ENCODE data around the gene RIOK1.
"Not testable (repeated sequence)": the region's sequence is repeated elsewhere in the genome, so short reads cannot be mapped to it uniquely, and the experiment has no call there.

The RIOK1 gene

DNA sequence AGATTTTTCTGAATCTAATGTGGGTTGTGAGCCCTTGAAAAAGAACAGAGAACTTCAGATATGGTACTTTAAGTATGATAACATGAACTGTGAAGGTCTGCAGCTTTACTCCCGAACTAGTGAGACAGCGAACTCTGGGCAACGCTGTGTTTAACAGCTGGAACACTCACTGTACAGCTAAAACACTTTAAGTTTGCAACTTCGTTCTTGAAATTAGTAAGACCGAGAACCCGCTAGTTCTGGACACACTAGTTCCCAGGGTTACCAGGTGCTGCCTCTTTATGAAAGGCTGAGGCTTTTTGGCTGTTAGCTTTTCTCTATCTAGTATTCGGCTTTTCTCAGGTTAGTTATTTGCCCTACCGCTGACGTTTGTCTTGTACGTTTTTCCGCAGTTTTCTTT, 52.9 kb downstream of the RIOK1 start:
- DNase-seq, result no peak

DNA sequence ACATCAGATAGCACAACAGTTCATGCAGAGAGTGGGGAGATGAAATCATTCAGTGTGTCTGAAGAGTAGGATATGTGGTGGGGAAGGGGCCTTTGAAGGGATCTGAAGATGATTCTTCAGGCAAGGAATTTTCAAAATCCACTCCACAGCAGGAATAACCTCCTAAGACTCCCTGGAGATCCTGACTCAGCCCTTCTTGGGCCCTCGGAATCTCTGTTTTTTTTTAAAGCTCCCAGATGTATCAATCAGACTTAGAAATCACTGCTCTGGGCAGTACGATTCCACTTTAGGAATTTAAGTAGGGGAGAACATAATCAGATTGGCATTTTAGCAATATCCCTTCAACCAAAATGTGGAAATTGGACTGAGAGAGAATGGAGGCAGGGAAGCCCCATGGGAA, 55.5 kb downstream of the RIOK1 start:
- no peak for DNase-seq

DNA sequence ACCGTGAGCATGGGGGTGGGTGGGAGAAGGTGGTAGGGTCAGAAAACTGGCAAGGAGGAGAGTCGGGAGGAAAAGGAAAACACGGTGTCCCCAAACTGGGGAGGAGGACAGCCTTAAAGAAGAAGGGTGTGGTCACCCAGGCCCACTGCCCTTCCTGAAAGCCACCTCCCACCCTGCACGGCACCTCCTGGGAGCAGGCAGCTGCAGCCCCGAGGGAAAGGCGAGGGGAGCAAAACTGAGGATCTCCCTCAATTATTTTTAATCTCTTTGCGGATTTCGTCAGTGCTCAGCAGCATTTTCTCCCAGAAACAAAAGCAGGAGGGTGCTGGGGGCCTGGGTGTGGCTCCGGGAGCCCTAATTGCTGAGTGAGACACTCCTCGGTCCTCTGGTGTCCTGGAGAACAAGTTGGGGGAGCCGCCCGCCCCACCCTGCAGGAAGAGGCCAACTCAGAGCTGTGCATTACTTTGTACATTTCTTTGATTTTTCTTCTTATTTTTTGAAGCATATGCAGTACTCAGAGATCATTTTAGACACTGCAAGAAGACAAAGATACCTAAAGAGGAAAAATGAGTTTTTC, 56.4 kb downstream of the RIOK1 start:
- no peak for DNase-seq

DNA sequence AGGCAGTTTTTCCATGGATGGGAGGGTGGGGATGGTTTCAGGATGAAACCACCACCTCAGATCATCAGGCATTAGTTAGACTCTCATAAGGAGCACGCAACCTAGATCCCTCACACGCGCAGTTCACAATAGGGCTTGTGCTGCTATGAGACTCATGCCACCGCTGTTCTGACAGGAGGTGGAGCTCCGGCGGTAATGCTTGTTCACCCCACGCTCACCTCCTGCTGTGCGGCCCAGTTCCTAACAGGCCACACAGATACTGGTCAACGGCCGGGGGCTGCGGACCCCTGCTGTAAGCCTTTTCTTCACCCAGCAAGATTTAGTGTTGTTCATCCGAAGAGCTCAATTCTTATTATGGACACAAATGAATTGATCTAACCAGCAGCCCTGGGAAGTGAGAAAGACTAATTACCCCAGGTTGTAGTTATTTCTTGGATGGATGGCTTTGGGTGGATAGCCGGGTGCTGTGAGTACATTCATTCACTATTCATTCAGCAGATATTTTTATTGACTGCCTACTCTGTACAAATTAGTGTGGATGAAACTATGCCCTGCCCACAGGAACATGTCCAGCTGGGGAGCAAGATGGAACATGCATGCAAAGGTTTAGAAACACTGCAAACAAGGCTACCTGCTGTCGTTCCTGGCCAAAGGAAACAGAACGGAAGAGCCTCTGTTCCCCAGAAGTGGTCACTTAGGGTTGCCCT, 57.2 kb downstream of the RIOK1 start:
- DNase-seq, result no peak

DNA sequence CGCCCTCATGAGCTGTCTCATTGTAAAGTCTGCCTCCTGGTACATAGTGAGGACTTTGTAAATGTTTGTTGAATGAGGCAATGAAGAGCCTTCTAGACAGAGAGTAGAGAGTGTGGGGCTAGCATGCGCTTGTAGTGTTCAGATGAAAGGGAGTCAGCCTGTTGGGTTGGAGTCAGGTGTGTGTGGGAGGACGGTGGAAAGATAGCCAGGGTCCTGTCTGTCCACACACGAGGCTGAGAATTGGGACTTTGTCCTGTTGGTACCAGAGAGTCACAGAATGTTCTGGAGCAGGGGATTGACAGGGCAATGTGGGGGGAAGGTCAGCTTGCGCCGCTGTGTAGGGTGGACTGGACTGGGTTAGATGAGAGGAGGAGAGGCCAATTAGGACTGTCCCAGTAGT, 58.6 kb downstream of the RIOK1 start:
- DNase-seq, result no peak

DNA sequence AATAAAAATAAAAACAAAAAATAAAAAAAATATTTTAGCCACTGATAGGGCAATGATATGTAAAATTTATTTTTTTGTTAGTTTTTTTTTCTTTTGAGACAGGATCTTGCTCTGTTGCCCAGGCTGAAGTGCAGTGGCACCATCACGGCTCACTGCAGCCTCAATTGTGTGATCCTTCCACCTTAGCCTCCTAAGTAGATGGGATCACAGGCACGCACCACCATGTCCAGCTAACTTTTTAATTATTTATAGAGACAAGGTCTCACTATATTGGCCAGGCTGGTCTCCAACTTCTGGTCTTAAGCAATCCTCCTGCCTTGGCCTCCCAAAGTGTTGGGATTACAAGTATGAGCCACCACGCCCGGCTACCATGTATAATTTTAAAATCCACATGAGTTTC, 59.4 kb downstream of the RIOK1 start:
- DNase-seq, result no peak

DNA sequence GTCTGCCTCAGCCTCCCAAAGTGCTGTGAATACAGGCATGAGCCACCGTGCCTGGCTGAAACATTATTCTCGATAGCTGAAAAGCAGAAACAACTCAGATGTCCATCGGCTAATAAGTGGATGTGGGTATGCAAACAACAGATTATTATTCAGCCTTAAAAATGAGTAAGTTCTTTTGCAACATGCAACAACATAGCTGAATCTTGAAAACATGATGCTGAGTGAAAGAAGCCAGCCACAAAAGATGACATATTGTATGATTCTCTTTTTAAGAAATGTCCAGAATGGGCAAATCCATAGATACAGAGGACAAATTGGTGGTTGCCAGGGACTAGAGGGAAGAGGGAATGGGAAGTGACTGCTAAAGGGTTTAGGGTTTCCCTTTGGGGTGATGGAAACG, 61.7 kb downstream of the RIOK1 start:
- no peak for DNase-seq

DNA sequence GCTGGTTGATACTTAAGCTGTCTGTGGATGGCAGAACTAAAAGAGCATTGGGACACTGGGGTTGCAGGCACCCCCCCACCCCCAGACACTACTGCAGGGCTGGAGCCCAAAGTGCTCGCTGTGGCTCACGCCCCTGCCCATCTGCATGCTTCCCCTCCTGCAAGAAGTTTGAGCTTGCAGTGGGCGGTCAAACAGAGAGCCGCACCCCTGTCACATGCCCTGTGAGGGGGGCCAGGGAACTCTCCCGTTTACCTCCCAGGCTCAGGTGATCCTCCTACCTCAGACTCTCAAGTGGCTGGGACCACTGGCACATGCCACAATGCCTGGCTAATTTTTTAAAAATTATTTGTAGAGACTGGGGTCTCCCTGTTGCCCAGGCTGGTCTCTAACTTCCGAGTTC, 63.3 kb downstream of the RIOK1 start:
- DNase-seq, result no peak

DNA sequence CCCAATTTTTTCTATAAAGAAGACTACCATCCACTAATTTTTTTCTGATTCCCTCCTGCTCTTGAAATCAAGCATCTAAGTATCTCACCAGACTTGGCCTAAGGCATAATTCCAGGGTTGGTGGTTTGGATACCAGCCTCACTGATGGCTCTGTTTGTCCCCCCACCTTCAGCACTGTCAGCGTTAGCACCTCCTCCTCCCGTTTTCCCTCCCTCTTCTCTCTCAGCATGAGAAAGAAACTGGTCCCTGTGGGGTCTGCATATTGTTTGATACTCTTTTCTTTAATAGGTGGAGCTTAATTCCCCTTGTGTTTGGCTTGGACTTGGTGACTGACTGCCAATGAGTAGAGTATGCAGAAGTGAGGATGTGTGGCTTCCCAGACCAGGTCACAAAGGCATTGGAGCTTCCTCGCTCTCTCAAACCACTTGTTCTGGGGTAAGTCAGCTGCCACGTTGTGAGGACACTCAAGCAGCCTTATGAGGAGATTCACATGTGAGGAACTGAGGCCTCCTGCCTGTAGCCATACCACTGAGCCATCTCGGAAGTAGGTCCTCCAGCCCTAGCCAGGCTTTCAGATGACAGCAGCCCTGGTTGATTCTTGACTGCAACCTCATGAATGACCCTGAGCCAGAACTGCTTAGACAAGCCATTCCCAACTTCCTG, 65.2 kb downstream of the RIOK1 start:
- DNase-seq, result no peak

DNA sequence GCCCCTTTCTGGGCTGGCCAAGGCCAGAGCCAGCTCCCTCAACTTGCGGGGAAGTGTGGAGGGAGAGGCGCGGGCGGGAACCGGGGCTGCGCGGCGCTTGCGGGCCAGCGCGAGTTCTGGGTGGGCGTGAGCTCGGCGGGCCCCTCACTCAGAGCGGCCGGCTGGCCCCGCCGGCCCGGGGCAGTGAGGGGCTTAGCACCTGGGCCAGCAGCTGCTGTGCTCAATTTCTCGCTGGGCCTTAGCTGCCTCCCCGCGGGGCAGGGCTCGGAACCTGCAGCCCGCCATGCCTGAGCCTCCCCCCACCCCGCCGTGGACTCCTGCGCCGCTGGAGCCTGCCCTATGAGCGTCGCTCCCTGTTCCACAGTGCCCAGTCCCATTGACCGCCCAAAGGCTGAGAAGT, 66.7 kb downstream of the RIOK1 start:
- DNase-seq, result not testable (repeated sequence)

DNA sequence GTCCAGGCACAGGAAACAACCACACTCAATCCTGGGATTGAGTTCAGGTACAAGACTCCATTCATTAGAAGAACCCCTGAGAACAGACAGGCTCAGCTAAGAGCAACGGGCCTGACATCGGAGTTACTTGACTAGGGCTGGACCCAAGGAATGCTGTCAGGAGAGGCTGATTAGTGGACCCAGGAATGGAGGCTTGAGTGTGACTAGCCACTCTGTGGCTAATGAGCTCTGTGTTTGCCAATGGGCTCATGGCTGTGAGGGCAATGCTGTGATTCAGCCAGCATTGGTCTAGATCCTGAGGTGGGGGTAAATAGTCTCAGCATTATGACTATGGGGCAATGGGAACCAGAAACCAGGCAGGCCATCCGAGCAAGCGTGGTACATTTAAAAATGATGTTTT, 71.8 kb downstream of the RIOK1 start:
- no peak for DNase-seq

DNA sequence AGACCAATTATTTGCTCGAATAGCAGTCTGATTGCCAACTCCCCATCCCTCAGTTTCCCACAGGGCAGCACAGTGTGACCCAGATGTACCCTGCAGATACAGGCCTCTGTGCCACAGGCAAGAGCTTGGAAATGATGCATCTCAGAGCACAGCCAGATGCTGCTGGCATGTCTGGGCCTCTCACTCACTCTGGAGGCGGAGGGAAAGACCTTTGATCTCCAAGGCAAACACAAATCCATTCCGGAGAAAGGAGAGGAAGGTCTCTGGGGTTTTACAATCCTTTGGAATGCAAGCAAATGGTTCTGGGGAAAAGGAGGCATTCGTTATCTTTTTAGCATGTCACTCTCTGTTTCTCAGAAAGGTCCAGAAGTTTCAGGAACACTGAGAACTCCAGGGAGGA, 74.2 kb downstream of the RIOK1 start:
- DNase-seq, result no peak

DNA sequence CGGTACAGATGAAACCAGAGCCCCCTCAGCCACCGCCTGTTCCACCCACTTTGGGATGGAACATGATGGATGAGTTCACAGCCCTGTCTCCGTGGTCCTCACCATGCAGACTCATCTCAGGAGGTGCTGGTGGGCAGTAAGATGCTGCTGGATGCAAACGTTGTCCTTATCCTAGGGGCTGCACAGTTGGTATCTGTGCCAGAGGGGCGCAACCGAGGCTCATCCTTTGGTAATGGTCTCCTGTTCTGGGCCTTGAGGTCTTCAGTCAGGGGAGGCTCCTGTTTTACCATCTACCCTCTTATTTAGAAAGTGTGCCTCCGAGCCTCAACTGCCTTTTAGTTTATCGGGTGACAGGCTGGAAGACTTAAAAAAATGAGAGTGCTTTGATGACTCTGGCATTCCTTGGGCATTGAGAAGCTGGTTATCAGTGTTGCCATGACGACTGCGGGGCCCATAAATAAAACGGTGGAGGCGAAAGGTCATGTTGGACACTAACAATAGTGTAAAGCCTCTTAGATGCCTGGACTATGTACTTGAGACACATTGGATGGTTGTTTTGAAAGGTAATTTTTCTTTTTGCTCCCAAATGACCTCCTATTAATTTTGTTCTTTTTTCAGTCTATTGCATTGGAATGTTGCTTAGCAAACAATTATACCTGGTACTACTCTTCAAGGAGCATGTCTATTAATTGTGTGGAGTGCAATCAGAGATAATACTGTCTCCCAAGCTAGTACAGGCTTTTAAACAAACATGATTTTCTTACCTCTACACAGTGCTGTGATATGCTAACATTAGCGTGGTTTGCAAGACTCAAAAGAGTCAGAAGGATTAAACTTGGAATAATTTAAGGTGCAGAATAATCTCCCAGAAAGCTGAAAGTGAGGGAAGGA, 77.6 kb downstream of the RIOK1 start:
- no peak for DNase-seq
